EL (cell line): Measurements from ENCODE around the gene CSNK1A1.
"Not testable (repeated sequence)": the region's sequence is repeated elsewhere in the genome, so short reads cannot be mapped to it uniquely, and the experiment has no call there.

ENCODE experiments used
- DNase-seq: peaks from one replicate; pipeline ENCODE4 v3.0.0-alpha.2; 2016

CSNK1A1 gene

GRCh38 chr5:149526845-149527590 is 24.2 kb downstream of the CSNK1A1 start:
- no peak for DNase-seq

DNA sequence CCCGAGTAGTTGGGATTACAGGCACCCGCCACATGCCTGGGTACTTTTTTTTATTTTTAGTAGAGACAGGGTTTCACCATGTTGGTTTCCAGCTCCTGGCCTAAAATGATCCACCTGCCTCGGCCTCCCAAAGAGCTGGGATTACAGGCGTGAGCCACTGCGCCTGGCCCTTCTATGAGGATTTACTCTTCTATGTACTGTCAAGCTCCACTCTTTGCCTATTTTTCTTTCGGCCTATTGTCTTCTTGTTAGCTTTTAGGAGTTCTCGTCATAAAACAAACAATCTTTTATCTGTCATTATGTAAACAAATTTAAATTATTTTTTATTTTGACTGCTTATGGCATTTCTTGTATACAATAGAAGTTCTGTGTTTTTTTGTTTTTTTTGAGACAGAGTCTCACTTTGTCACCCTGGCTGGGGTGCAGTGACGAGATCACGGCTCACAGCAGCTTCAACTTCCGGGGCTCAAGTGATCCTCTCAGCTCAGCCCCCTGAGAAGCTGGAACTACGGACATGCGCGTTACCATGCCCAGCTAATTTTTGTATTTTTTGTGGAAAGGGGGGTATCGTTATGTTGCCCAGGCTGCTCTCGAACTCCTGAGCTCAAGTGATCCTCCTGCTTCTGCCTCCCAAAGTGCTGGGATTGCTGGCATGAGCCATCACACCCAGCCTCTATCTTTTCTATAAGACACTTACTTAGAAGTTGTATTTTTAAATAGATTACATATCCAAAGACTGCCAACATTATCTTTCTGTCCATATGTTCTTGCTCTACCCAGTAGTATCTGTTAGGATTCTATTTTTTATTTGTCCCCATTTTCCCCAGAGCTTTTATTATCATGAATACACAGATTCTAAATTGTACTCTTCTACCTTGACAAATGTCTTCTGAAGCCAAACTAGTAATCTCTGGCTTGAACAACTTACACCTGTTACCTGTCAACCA is 29.2 kb downstream of the CSNK1A1 start:
- DNase-seq: no peak

DNA sequence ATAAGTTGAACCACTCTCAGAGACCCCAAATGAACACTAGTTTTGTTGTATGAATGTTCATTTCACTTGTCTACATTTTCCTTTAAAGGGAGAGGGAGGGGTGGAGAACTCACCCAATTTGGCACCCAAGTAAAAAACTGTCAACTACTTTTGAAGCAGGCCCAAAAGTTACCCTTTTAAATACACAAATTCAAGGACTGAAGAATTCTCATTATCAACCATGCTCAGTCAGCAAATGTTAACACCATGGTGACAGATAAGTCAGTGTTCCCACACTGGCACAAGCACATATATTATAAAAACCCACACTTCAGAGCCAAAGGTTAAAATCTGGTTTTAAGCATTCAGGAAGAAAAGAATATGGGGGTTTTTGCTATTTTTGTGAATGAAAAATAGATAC is 31.6 kb downstream of the CSNK1A1 start:
- no peak for DNase-seq

- DNase-seq: no peak
Measured at GRCh38 chr5:149518620-149519019, 32.6 kb downstream of the CSNK1A1 start.

- DNase-seq: no peak
Measured at GRCh38 chr5:149517461-149518122, 33.6 kb downstream of the CSNK1A1 start.

DNA sequence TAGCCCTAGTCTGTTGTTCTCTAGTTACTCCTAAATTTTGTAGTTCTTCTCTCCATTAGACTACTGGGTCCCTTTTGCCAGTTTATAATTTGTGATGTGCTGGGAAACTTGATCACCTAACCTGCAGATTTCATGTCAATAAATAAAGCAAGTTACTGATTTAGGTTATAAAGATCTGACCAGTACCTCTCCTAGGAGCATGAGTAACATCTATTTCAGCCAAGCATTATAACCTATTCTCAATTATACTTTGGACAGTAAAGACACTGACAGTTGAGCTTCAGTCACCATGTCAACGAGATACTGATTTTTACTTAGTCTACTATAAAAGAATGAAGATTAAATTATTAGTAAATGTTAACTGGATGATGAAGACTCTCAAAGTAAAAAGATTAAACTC is 36.7 kb downstream of the CSNK1A1 start:
- no peak for DNase-seq

DNA sequence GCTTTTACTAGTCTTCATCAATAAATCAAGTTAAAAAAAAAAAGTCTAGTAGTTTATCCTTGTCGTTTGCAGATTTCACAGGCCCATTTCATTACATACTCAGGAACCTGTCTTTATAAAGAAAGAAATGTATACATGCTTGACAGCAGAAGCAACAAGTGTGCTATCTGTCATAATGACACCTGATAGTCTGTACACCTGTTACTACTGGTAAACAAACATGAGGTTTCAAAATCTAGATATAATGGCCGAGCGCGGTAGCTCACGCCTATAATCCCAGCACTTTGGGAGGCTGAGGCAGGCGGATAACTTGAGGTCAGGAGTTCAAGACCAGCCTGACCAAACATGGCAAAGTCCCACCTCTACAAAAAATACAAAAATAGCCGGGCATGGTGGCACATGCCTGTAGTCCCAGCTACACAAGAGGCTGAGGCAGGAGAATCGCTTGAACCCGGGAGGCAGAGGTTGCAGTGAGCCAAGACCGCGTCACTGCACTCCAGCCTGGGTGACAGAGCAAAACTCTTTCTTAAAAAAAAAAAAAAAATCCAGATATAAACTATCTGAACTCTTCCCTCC is 37.8 kb downstream of the CSNK1A1 start:
- not testable (repeated sequence) for DNase-seq

- no peak for DNase-seq
Measured at GRCh38 chr5:149510136-149510535, 41.1 kb downstream of the CSNK1A1 start.

- DNase-seq: no peak
Measured at GRCh38 chr5:149504677-149505076, 46.6 kb downstream of the CSNK1A1 start.

DNA sequence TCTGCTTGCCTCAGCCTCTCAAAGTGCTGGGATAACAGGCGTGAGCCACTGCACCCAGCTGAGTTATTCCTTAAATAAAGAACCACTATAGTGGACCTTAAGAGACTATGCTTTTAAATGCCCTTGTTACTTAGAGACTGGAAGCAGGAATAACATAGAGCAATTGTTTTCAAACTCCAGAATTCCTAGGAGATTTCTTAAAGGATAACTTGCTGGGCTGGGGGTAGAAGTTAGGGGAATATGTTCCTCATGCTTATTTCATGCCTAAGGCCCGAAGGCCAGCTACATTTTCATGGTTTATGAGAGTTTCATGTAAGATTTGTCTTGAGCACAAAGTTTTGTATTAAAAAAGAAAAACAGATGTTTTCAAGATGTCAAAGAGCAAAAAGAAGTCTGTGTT is 48.2 kb downstream of the CSNK1A1 start:
- no peak for DNase-seq

DNA sequence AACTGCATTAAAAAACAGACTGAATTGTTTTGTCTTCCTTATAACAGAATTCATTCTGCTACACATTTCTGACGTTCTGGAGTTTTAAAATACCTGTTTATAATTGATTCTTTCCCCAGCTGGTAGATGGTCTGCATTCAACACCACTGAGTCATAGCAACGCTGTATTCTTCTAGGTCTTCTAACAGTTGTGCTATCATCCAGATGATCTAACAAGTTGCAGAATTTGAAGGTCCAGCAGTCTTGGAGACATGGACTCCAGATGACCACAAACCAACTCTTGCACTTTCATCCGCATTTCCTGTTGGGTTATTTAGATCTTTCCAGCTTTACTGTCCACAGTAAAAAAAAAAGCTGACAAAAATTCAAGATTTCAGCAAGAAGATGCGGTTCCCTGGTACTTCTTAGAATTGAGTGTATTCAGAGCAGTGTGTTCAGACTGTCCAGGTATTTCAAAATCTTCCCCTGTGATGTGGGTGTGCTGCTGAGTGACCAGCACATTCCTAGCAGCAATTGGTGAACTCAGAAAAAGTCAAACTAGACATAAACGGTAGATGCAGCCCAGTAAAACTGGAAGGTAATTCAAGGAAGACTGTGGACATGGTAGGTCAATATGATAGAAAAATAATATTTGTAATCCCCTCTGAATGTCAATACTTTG is 50.2 kb downstream of the CSNK1A1 start:
- DNase-seq: peak; percentile 95

DNA sequence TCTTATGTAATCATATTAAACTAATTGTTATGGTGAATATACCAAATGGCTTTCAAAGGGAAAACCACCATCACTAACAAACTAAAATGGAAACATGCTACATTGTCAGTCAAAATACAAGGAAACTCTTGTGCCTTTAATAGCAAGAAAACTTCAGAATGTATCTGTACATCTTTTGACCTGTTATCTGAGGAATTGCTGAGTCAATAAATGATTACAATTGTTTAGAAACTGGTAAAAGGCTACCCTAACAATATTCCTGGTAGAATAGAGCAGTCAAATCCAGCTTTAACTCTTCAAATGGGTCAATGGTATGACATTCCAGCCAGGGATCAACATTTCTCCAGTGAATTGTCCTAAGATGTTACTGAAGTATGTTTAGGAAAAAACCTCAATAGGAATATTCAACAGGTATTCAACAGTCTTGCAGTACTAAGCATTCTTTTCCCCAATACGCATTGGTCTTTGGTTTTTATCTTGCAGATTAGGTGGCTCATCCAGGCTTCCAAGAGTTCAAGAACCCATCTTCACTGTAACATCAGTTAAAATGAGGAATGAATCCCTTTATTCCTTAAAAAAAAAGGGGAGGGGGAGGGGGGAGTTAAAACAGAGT is 52.4 kb downstream of the CSNK1A1 start:
- DNase-seq: no peak

DNA sequence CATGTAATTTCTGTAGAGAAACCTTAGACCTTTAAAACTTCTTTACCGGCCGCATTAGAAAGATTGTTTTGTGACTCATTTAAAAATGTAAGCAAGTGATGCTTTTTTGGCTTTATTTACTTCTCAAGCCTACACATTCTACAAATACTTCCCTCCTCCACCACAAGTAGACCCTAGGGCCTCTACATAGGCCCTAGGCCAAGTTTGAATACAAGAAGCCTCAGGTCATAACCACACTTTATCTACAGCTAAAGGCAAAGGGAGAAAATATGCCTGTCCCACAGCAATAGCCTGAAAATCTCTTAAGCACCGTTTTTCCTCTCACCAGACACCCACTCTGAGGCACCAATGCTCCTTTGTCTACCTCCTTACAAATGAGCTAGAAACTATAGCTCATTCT is 53.9 kb downstream of the CSNK1A1 start:
- peak; percentile 92 for DNase-seq

DNA sequence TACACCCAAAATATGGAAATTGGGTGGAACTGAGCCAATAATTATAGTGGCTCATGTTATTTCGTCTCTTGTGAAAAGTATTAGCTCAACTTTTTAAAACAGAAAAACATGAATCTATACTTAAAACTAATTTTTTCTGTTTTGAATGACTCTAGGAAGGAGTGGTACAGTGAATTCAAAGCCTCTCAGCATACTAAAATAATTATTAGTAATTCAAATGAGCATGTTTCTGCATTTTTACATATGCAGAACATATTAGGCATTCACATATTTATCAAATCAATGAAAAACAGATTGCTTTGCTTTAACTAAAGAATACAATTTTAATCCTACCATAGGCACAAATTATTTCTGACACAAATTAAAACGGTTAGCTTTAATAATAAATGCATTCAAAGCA is 54.3 kb downstream of the CSNK1A1 start:
- DNase-seq: no peak

GRCh38 chr5:149496166-149496565 is 55.1 kb downstream of the CSNK1A1 start:
- no peak for DNase-seq

- no peak for DNase-seq
Measured at GRCh38 chr5:149495673-149496072, 55.6 kb downstream of the CSNK1A1 start.

DNA sequence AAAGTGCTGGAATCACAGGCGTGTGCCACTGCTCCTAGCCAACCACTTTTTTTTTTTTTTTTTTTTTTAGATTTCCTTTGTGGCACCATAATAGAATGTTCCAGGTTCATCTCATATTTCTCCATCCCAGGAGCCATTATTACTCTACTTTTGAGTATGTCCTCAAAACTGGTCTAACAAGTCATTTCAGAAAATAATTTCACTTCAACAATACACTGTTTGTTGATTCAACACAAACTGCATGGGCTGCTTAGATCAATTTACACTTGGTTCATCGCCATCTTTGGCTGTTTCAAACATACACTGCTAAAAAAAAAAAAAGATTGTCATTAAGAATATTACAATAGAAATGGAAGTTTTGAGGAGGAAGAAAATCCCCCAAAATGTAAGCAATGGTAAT is 57.9 kb downstream of the CSNK1A1 start:
- no peak for DNase-seq

DNA sequence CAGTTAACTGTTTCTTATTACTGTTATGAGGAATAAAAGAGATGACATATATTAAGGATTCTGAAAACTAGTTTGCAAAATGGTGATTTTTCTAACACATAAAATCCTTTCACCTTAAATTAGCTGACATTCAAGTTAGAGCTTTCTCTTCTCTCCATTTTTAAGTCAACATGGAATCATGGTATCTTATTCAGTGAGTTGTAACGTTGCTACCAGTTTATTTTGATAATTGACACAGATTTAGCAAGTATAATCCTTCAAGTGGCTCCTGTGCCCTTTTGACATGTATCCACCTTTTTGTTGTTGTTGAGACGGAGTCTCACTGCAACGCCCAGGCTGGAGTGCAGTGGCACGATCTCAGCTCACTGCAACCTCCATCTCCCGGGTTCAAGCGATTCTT is 58.5 kb downstream of the CSNK1A1 start:
- no peak for DNase-seq

GRCh38 chr5:149490599-149491485 is 60.4 kb downstream of the CSNK1A1 start:
- no peak for DNase-seq

GRCh38 chr5:149489605-149490037 is 61.6 kb downstream of the CSNK1A1 start:
- DNase-seq: no peak
